GM18511 (cell line): Measurements from ENCODE around the gene BNIP2.
"Not testable (repeated sequence)": the region's sequence is repeated elsewhere in the genome, so short reads cannot be mapped to it uniquely, and the experiment has no call there.

Source experiments
- ATAC-seq: cut with Tn5 transposase; IDR thresholded peaks from one replicate; pipeline ENCODE4 v1.9.1; 2021; ENCODE audit warnings: mild to moderate bottlenecking, moderate library complexity; ENCODE audit not compliant: unreplicated experiment

Gene BNIP2

GRCh38 chr15:59642351-59642750 lies 46.8 kb downstream of the BNIP2 start:
- no peak for ATAC-seq

GRCh38 chr15:59637507-59637906 lies 51.6 kb downstream of the BNIP2 start:
- ATAC-seq: not testable (repeated sequence)

- no peak for ATAC-seq
Measured at GRCh38 chr15:59636184-59636583, 52.9 kb downstream of the BNIP2 start.

GRCh38 chr15:59632714-59633113 lies 56.4 kb downstream of the BNIP2 start:
- no peak for ATAC-seq

- no peak for ATAC-seq
Measured at GRCh38 chr15:59622289-59622688, 66.8 kb downstream of the BNIP2 start.

- ATAC-seq: no peak
Measured at GRCh38 chr15:59618406-59618805, 70.7 kb downstream of the BNIP2 start.

- no peak for ATAC-seq
Measured at GRCh38 chr15:59616379-59616778, 72.7 kb downstream of the BNIP2 start.

- no peak for ATAC-seq
Measured at GRCh38 chr15:59615661-59616060, 73.5 kb downstream of the BNIP2 start.

- ATAC-seq: no peak
Measured at GRCh38 chr15:59614153-59614552, 75.0 kb downstream of the BNIP2 start.

- no peak for ATAC-seq
Measured at GRCh38 chr15:59611276-59612260, 77.6 kb downstream of the BNIP2 start, which contains the start of gene GCNT3. GCNT3 (plus strand) TSS chr15:59611783; CDS start chr15:59618239, 6,456 bp downstream.

GRCh38 chr15:59609730-59610712 lies 79.1 kb downstream of the BNIP2 start:
- no peak for ATAC-seq
